AG08396 (cell line): Measurements from ENCODE around the gene HNF4A.

Experiments used
- DNase-seq: peaks from one replicate; pipeline ENCODE4 v3.0.0; 2012; ENCODE audit warnings: low spot score, mixed read lengths

The HNF4A gene

DNA sequence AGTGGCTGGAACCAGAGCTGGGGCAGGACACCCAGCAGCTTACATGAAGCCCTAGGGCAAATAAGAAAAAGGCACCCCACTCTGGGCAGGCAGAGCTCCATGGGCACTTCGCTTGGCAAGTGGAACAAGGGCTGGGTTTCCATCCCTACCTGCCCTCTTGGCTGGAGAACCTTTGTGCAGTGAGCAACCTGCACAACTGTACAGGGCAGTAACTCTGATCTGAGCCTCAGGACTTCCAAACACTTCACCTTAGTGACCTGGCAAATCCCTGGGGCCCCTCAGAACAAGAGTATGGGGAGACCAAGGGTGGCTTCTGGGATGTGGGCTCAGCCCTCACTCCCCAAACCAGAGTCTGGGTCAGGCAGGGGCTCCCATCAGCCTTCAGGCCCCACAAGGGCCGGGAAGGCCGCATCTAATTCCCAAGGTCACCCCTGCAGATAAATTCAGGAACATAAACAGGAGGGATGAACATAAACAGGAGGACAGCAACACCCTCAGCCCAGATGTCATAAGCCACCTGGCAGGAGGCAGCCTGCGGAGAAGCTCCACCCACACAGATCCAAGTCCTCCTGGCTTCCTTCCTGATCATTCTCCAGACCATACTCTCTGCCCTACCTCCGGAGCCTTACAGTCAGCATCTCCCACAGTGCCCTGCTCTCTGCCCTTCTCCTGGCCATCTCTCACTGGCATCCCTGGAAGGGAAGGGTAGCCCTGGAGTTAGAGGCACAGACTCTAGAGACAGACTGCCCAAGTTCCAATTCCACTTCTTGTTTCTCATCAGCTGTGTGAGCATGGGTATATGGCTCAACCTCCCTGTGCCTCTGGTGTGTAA is 37.5 kb downstream of the HNF4A start:
- no peak for DNase-seq

- no peak for DNase-seq
Observed at GRCh38 chr20:44393608-44394451, 38.3 kb downstream of the HNF4A start.

DNA sequence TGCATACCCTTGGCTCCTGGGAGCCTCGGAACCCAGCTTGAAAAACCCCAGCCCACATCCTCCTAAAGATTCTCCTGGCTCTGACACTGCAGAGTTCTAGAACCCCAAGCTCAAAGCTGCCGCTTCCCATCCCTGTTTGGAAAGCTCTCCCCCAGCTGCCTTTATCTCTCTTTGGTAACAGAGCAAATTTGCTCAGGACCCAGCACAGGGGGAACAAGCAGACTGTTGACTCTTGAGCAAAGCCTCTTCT is 38.9 kb downstream of the HNF4A start:
- DNase-seq = no peak

- no peak for DNase-seq
Observed at GRCh38 chr20:44394702-44395460, 39.4 kb downstream of the HNF4A start.

DNA sequence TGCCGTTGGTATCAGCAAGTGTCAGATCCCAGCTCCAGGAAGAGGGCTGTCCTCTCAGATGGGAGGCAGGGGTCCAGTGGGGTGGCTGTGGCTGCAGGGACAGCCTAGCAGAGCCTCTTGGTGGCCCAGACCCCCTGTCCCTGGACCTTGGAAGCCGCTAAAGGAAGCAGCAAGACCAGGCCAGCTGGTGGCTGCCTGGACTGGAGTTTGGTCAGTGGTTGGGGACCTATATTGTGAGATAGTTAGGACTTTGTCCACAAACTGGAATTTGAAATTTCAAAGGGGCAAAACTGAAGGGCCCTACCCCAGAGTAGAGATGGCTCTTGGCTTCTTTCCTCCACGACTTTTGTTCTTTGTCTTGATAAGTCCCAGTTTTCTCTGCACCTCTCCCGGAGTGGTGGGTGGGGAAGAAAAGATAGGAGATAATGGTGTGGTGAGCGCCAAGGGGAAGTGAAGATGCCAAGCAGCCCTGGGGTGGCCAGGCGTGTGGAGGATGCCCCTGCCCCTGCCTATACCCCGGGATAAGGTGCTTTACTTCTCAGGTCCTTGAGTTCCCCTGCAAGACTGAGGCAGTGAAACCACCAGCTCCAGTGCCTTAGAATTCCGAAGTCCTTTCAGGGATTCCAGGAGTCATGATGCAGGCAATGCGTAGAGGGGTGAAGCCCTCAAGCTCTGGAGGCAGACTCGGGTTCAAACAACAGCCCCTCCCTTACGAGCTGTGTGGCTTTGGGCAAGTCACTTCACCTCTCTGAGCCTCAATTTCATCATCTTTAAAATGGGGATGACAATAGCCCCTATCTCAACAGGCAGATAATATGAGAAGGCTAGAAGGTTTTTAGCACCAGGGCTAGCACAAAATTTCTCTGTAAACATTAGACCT is 40.2 kb downstream of the HNF4A start:
- no peak for DNase-seq

DNA sequence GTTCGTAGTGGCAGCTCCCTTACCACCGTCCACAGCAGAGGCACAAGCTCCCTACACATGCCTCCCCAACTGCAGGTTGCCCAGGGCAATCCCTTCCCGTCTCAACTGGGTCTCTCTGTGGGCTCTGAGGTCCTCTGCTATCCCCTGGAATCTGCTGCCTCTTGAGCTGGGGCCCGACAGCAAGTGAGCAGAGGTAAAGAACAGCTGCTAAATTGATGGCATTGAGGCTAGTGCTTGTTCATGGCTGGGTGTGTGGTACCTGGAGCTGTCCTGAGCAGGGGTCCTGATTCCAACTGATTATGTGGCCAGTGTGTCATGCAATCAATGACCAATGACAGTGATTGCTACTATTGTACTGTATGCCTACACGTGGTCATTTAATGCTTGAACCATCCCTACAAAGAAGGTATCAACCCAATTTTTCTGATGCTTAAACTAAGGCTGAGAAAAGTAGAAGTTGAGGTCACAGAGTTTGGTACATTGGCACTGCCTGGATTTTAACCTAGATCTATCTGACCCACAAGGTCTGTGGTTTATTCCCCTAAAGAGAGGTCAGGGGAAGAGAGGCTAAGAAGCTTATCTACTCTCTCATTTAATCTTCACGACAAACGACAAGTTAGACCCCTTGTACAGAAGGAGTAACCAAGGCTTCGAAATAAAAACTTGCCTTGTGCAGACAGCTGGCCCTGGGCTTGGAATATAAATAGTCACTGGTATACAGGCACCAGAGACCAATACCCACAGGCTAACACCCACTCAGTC is 41.1 kb downstream of the HNF4A start:
- DNase-seq = no peak

DNA sequence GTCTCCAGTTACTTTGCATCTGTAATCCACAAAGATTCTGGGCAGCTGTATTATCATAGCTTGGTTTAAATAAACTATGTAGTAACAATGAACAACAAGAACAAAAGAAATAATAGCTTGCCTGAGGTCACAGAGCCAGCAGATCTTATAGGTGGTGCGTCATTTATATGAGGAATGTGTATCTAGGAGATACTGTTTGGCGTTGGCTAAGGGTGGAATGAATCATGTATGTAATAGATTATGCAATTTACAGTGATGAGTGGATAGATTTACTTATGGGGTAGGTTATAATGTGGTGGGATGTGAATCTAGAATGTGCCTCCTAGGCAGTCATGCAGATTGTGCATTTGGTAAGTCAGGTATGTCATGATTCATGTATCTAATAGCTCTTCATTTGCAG is 42.8 kb downstream of the HNF4A start:
- no peak for DNase-seq

DNA sequence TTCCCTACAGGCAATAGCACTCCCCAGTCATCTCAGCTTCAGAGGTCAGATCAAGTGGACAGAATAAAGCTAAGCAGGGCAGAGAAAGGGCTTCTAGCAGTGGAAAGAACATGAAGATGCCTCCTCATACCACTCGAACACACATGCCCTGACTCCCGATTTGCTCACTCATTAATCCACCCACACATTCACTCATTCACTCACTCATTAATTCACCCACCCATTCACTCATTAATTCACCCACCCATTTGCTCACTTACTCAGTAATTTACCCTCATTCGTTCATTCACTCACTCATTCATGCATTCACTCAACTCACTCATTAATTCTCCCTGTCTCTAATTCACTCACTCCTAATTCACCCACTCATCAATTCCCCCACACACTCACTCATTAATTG is 43.9 kb downstream of the HNF4A start:
- DNase-seq = no peak

DNA sequence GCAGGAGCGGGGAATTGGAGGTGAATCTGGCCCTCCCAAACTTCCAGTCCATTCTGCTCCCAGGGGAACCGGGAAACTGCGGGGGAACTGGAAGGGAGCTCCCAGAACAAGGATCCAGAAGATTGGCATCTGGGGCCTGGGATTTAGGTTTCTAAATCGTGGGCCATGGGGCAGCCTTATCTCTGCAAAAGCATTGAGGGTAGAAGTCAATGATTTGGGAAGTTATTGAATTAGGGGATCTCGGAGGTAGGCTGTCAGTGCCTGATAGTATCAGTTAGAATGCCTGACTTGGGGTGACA is 45.1 kb downstream of the HNF4A start:
- DNase-seq = no peak

DNA sequence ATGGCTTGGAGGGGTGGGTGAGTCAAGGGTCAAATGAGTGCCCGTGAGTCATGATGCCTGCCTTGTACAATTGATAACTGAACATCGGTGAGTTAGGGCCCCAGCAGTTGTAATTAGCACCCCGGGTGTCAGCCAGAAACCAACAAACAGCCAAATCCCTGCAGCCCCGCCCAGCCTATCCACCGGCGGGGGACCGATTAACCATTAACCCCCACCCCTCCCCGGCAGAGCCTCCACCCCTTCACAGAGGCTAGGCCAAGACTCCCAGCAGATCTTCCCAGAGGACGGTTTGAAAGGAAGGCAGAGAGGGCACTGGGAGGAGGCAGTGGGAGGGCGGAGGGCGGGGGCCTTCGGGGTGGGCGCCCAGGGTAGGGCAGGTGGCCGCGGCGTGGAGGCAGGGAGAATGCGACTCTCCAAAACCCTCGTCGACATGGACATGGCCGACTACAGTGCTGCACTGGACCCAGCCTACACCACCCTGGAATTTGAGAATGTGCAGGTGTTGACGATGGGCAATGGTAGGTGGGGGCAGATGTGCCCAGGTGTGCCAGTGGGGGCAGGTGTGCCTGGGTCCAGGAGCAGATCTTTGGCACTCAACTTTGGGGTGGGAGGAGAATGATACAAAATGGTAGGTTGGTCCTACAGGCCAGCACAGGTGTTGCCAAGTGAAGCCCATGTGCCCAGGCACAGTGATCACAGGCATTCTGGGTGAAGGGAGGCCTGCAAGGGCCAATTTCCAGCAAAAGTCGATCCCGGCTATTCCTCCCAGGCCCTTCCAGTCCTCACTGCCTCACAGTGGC is 45.7 kb downstream of the HNF4A start:
- no peak for DNase-seq

DNA sequence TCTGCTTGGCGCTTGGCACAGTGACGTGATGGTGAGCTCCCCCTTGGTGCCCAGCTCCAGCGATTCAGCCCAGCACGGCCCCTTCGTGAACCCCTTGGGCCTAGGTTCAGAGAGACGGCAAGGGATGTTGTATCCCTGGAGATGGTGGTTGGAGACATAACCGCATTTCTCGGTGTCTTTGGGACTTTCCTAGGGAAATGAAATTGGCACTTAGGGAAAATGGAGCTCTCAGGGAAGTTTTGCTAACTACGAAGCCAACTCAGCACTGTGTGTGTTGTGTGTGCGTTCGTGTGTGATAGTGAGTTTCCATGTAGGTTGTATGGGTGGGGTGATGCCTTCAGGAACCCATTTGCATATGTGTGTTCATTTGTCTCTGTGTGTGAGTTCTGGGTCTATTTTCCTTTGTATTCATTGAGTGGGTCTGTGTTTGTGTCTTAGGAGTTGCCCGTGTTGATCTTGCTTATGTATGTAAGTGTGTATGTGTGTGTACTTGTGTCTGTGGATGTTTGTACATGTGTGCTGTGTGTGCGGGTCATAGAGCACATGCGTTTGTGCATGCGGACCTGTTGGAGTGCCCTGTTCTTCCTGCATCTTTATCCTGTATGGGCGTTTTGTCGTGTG is 46.4 kb downstream of the HNF4A start:
- DNase-seq = no peak

DNA sequence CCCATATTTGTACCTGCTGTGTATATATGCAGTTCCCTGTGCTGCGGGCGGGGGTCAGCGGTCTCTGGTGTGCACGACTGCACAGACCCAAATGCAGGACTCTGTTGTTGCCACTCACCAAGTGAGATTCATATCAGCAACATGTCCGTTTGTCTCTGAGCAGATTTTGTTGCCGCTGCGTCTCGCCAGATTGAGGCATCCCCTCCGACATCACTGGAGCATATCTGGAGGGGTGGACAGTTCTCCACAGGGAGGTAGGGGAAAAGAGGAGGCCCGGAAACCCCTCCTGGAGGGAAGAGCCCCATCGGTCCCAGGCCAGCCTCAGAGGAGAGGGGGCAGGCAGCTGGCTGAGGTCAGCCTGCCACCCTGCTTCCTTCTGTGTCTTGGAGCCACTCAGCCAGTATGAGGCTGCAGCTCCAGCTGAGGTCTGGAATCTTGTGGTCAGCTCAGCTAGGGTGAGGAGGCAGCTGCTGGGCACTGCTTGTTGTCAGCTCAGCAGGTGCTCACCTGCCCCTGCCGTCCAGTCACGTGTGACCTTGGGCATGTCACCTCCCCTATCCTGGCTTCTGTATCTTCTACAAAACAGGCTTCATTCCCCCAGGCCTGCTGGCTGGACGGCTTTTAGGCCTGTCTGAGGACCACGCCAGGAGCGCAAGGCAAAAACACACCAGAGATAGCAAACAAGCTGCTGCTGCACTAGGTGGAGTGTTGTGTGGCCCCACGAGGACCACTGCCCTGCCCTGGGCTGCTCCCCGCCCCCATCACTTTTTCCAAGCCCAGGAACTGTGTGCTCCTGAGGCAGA is 47.1 kb downstream of the HNF4A start:
- DNase-seq = no peak

- DNase-seq = no peak
Observed at GRCh38 chr20:44403194-44404112, 48.0 kb downstream of the HNF4A start.

GRCh38 chr20:44404204-44405181 is 49.0 kb downstream of the HNF4A start:
- no peak for DNase-seq

DNA sequence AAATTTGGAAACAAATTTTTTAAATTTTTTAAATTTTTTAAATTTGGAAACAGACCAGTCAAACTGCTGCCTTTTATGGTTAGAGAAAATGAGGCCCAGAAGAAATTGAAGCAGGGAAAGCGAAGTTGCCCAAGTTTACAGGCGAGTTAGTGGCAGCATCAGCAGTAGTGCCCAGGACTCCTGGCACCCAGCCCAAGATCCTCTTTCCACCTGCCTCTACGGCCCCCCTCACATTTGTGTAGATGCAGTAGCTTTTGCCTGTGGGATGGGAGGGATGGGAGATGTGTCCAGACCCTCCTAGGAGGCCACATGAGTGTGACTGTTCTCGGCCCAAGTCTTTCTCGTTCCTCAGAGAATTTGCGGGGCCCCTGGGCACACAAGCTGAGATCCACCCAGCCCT is 49.8 kb downstream of the HNF4A start:
- DNase-seq = no peak

DNA sequence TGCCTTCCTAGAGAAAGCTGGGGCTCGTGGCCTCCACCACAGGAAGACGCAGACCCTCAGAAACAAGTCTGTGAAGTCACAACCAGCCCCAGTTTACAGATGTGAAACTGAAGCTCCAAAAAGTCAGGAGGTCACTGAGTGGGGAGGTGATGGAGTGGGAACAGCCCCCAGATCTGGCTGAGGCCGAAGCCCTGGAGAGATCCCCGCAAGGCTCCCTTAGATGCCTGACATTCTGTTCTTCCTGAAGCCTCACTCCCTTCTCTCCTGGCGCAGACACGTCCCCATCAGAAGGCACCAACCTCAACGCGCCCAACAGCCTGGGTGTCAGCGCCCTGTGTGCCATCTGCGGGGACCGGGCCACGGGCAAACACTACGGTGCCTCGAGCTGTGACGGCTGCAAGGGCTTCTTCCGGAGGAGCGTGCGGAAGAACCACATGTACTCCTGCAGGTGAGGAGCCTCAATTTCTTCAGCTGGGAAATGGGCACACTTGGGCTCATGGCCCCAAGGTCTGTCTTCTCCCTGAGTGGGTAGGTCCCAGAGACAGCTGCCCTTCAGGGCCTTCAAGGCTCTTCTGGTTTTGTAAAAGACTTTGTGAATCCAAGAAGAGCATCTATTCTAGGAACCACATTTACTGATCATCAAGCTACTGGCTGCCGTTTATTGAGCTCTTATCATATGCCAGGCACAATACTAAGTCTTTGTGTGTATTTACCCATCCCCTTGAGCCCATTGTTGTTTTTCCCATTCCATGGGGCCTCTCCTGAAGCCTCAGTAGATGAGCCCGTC is 50.5 kb downstream of the HNF4A start:
- no peak for DNase-seq
